Measurements from ENCODE around the gene SEMA6C.

GRCh38 chr1:151167116-151167515 lies 20.7 kb upstream of the SEMA6C start:
- TF ChIP-seq CTCF (IDR thresholded peaks at IDR 0.05; ENCODE audit: low read depth, low read length) (no peak), EZH2phosphoT487 (IDR thresholded peaks at IDR 0.05; ENCODE audit: low read depth) (no peak)

Data from OCI-LY3 (cell line).